Psoas muscle (tissue), 8 donors: ENCODE data around the gene STUB1. TPM values are rescaled to one million over a fixed set of nuclear protein-coding genes. Genes with fewer than 3 reads are reported as not detected.
"Not testable (repeated sequence)": the region's sequence is repeated elsewhere in the genome, so short reads cannot be mapped to it uniquely, and the experiment has no call there.

Source experiments
- ATAC-seq, 4 donors: fragments of 200-7000 bp; cut with Tn5 transposase; one replicate each; pipeline ENCODE4 v1.9.1; 2020; ENCODE audit warnings: moderate library complexity in 3 of 4, mild to moderate bottlenecking in 2 of 4
- DNase-seq, 2 donors: peaks; one replicate each; pipeline ENCODE4 v3.0.0-alpha.2; 2020
- H3K27ac ChIP-seq: fragments of 200-600 bp; one replicate; pipeline ENCODE4 v1.8.0; 2022
- H3K27me3 ChIP-seq, 3 donors: fragments of 200-600 bp in 1 of 3; one replicate each; pipeline versions ENCODE4 v1.6.1 to v1.8.0; 2013 to 2022; ENCODE audit warnings: low read length in 2 of 3, mild to moderate bottlenecking in 2 of 3, moderate library complexity in 1 of 3; ENCODE audit not compliant: insufficient read depth in 3 of 3
- H3K36me3 ChIP-seq, 2 donors: fragments of 200-600 bp in 1 of 2; one replicate each; pipeline versions ENCODE4 v1.6.1 to v1.8.0; 2013 to 2022; ENCODE audit warnings: low read depth in 1 of 2, mild to moderate bottlenecking in 1 of 2, moderate library complexity in 1 of 2; ENCODE audit not compliant: insufficient read depth in 1 of 2
- H3K4me1 ChIP-seq: fragments of 200-600 bp; one replicate; pipeline ENCODE4 v1.8.0; 2022
- H3K4me3 ChIP-seq: fragments of 200-600 bp; one replicate; pipeline ENCODE4 v1.8.0; 2022; ENCODE audit warnings: mild to moderate bottlenecking
- H3K9me3 ChIP-seq: fragments of 200-600 bp; one replicate; pipeline ENCODE4 v1.8.0; 2022
- CTCF ChIP-seq: fragments of 200-600 bp; IDR thresholded peaks from one replicate; pipeline ENCODE4 v1.8.0; 2022; ENCODE audit warnings: antibody characterized with exemption
- WGBS, 3 donors: extraction: QIAGEN DNeasy Blood & Tissue Kit; methylation state at CpG; one replicate each; pipeline versions ENCODE4 v1.1.6 to v1.1.7; 2013; 5-methylcytosine and 5-hydroxymethylcytosine counted together
- intact Hi-C, 2 donors: fragments of 100-400 bp; cut with DNase I; formaldehyde crosslinking; loops; one replicate each; pipeline versions ENCODE4 v1.11.0 to v1.14.2; 2022
- polyA plus RNA-seq, 3 donors: library from polyadenylated mRNA; stranded (reverse); fragments of 200-250 nt; gene quantifications; one replicate each; pipeline ENCODE4 v1.2.3, GENCODE V29; 2013
- total RNA-seq, 4 donors: library from RNA; stranded (reverse); fragmentation: NEBNext Ultra II Directional in 2 of 4; extraction: Animal tissue kit (Norgen Biotek cat#: 25700) in 2 of 4; gene quantifications; one replicate each; pipeline versions ENCODE4 v1.2.1 to v1.2.4, GENCODE V29; 2021 to 2023
- donor health status: healthy with polysubstance abuse.
- donor health status: DM: no; HTN: no; CAD: no; lungs with moderate emphysema.
- donor health status: Bipolar disorder and iron deficiency.
- donor health status: healthy.
- donor health status: DM: yes; HTN: yes; CAD: no.
- donor health status: DM: no; HTN: no; CAD: no.
- donor health status: DM: no; HTN: no; CAD: no.
- donor health status: DM: yes; HTN: yes; CAD: no.

STUB1 gene
- total and polyA plus RNA-seq, 7 donors: 108 to 150 (median 127) TPM

DNA sequence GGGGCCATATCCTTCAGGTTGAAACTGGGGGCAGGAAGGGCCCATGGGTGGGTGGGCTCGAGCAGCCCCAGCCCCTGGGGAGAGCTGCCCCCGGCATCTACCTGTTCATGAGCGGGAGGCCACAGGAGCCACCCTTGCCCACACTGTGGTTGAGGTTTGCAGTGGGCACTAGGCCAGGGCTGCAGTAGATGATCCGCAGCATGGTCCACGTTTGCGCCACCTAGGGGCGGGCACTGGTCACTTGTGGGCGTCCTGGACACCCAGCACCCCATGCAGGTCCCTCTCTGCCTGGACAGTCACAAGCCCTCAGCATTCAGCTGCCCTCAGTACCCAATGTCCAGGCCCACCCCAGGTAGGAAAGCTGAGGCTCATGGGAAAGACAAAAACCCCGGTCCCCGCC lies 5.8 kb downstream of the STUB1 start:
- Histone ChIP-seq H3K27ac (no peak overlapping the region), H3K4me1 (peaks cover 58% of the 10 kb centered on the region)

GRCh38 chr16:686459-687260 lies 6.5 kb downstream of the STUB1 start:
- peaks cover 51% of the 10 kb centered on the region for H3K4me1 ChIP-seq
- TF ChIP-seq CTCF: no peak
- H3K27me3 ChIP-seq: peaks cover 0 to 3% (median 0%) of the 10 kb centered on the region in 3 donors
- WGBS, 3 donors: 57 to 66% (median 61%) methylated on average over 44 to 51 of the region's 51 CpGs
- intact Hi-C loops: no loop called here
- ATAC-seq: no peak
- H3K4me3 ChIP-seq: no peak overlapping the region
- no peak for DNase-seq
- peaks cover 5 to 31% of the 10 kb centered on the region in 2 donors for H3K36me3 ChIP-seq
- H3K9me3 ChIP-seq: no peaks in the 10 kb centered on the region
- no peak overlapping the region for H3K27ac ChIP-seq

More for the DNA sequence above, 5.8 kb downstream of the STUB1 start:
- DNase-seq (peak in 1 of 2 donors; percentile 55), ATAC-seq (no peak)
- Histone ChIP-seq H3K36me3 (peaks cover 5 to 34% of the 10 kb centered on the region in 2 donors), H3K9me3 (no peaks in the 10 kb centered on the region), H3K4me3 (no peak overlapping the region), H3K27me3 (no peaks in the 10 kb centered on the region)
- intact Hi-C loops: no loop called here
- 63 to 69% (median 66%) methylated on average over 10 of the region's 10 CpGs for WGBS, 3 donors
- TF ChIP-seq CTCF: no peak

GRCh38 chr16:687499-687898 lies 7.3 kb downstream of the STUB1 start:
- intact Hi-C loops: no loop called here
- Histone ChIP-seq H3K27ac (no peak overlapping the region), H3K9me3 (no peaks in the 10 kb centered on the region), H3K36me3 (peaks cover 0 to 23% of the 10 kb centered on the region in 2 donors), H3K4me1 (peaks cover 43% of the 10 kb centered on the region), H3K4me3 (no peak overlapping the region), H3K27me3 (peaks cover 0 to 11% (median 2%) of the 10 kb centered on the region in 3 donors)
- DNase-seq (no peak), ATAC-seq (no peak)
- TF ChIP-seq CTCF: no peak
- 89 to 94% (median 90%) methylated on average over 19 of the region's 19 CpGs for WGBS, 3 donors

DNA sequence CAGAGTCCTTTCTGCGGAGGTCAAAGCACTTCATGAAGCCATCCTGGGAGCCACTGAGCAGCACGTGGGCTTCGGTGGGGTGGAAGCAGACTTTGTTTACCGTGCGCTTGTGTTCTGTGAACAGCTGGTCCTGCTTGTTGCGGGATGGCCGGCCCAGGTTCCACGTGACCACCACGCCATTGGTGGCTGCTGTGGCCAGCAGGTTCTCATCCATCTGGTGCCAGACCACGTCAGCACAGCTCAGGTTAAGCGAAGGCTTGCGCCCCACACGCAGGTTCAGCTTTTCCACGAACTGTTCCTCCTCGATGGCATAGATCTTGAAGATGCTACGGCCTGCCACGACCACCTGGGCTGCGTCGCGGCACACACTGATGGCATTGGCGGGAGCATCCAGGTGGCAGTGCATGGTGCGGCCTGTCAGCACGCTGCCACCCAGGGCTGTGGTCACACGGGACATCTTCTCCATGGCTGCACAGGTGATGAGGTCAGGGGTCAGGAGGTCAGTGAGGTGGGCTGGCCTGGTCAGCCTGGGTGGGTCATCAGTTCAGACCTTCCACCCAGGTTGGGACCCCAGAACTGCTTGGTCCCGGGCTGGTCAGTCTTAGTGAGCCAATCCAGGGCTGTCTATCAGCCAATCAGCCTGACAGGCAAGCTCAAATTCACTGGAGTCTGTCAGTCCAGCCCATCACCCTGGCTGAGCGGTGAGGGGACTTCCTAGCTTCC lies 9.1 kb downstream of the STUB1 start:
- H3K4me1 ChIP-seq: peaks cover 29% of the 10 kb centered on the region
- H3K36me3 ChIP-seq: peaks cover 0 to 14% of the 10 kb centered on the region in 2 donors
- peaks cover 0 to 29% (median 11%) of the 10 kb centered on the region in 3 donors for H3K27me3 ChIP-seq
- ATAC-seq (peak in 2 of 4 donors; percentile 2 to 5), DNase-seq (no peak)
- no peaks in the 10 kb centered on the region for H3K9me3 ChIP-seq
- no peak for TF ChIP-seq CTCF
- intact Hi-C loops: no loop called here
- peak overlapping the region; percentile 100 for H3K4me3 ChIP-seq
- peak overlapping the region; percentile 93 for H3K27ac ChIP-seq
- 78 to 83% (median 80%) methylated on average over 26 of the region's 26 CpGs for WGBS, 3 donors

- peaks cover 26% of the 10 kb centered on the region for H3K4me1 ChIP-seq
- intact Hi-C loops, H3K4me3 ChIP-seq, H3K27ac ChIP-seq, DNase-seq, H3K36me3 ChIP-seq, H3K9me3 ChIP-seq, ATAC-seq: not testable (repeated sequence)
- peaks cover 0 to 45% (median 23%) of the 10 kb centered on the region in 3 donors for H3K27me3 ChIP-seq
- WGBS, 3 donors: 76 to 82% (median 77%) methylated on average over 16 of the region's 16 CpGs
Measured at GRCh38 chr16:691242-691641, 11.0 kb downstream of the STUB1 start.
